T1000 (cell line): ENCODE results near the gene MS4A12.
"Not testable (repeated sequence)": the region's sequence is repeated elsewhere in the genome, so short reads cannot be mapped to it uniquely, and the experiment has no call there.

Experiments used
- DNase-seq: peaks from one replicate; lab custom pipeline; 2025; ENCODE audit warnings: mixed read lengths; lab: John Stamatoyannopoulos, UW

MS4A12 gene

GRCh38 chr11:60492488-60493009 is at the start of gene MS4A12:
Gene MS4A12 (plus strand): TSS chr11:60492778. CDS start chr11:60497319, 4,541 bp downstream.
- no peak for DNase-seq

DNA sequence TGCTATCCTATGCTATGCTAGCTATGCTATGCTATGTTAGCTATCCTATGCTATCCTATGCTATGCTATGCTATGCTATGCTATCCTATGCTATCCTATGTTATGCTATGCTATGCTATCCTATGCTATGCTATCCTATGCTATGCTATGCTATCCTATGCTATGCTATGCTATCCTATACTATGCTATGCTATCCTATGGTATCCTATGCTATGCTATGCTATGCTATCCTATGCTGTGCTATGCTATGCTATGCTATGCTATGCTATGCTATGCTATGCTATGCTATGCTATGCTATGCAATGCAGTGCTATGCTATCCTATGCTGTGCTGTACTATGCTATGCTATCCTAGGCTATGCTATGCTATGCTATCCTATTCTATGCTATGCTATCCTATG is 45.5 kb upstream of the MS4A12 start:
- DNase-seq = no peak

GRCh38 chr11:60447846-60448245 is 44.7 kb upstream of the MS4A12 start:
- no peak for DNase-seq

GRCh38 chr11:60451185-60451584 is 41.4 kb upstream of the MS4A12 start:
- not testable (repeated sequence) for DNase-seq

DNA sequence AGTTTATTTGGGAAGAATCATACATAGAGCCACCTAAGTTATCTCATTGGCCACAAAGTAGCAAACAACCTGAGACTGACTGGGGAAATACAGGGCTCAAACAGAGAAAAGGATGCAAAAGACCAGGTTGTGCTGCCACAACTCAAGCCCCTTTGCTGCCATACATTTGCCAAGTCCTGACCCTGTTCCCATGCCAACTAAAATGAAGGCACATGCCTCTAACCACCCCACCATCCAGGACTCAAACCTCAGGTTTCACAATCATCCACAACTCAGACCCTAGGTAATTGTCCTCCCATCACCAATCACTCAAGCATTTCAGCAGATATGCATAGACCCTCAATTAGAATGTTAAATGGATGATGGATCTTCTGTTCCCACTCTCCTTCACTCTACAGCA is 38.4 kb upstream of the MS4A12 start:
- no peak for DNase-seq

GRCh38 chr11:60455531-60456042 is 37.0 kb upstream of the MS4A12 start, which contains the start of gene MS4A1:
Gene MS4A1 (plus strand): TSS chr11:60455847. CDS start chr11:60462375, 6,528 bp downstream.
- DNase-seq = no peak

GRCh38 chr11:60457576-60457975 is 35.0 kb upstream of the MS4A12 start:
- no peak for DNase-seq

DNA sequence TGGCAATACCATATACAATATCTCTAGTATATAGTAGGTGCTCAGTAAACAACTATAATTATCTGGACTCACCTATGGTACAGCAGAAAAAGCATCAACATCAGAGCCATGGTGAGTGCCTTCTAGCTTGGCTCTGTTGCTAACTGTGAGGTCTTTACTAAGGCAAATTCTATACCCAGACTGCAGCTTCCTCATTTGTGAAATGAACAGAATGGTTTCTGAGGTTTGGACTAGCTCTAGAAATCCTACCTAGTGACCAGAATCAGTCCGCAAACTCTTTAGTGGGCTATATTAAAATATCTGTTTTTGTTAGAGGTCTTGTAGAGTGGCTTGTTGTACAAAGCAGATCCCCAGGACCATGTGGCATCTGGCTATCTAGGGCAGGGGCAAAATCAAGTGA is 33.2 kb upstream of the MS4A12 start:
- DNase-seq = no peak

DNA sequence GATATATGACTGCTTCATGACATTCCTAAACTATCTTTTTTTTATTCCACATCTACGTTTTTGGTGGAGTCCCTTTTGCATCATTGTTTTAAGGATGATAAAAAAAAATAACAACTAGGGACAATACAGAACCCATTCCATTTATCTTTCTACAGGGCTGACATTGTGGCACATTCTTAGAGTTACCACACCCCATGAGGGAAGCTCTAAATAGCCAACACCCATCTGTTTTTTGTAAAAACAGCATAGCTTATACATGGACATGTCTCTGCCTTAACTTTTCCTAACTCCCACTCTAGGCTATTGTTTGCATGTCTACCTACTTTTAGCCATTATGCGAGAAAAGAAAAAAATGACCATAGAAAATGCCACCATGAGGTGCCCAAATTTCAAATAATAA is 23.7 kb upstream of the MS4A12 start:
- no peak for DNase-seq

DNA sequence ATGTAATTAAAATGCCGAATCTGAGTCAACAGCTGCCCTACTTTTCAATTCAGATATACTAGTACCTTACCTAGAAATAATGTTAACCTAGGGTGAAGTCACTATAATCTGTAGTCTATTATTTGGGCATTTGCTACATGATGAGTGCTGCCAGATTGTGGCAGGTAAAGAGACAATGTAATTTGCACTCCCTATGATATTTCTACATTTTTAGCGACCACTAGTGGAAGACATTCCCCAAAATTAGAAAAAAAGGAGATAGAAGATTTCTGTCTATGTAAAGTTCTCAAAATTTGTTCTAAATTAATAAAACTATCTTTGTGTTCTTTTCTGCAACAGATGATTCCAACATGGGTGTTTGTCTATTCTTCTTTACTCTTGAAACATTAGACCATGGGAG is 22.9 kb upstream of the MS4A12 start:
- no peak for DNase-seq

- no peak for DNase-seq
Measured at GRCh38 chr11:60477035-60477445, 15.5 kb upstream of the MS4A12 start.

DNA sequence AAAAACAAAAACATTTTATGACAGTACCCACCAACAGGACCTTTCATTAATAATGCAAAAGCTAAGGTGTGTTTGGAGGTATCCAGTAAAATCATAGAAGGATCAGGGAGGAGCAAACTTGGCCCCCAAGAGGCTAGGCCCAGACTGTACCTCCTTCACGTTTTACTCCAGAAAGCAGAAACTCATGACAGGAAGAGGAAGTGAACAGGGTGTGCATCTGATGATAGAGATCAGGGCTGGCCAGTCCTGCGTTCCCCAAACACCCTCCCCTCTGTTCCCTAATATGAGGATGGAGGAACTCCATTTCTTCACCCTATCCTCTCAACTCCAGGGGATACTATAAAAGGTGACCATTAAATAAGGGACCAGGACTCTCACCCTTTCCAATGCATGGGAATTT is 10.2 kb upstream of the MS4A12 start:
- no peak for DNase-seq

GRCh38 chr11:60485987-60486386 is 6.6 kb upstream of the MS4A12 start:
- DNase-seq = no peak

DNA sequence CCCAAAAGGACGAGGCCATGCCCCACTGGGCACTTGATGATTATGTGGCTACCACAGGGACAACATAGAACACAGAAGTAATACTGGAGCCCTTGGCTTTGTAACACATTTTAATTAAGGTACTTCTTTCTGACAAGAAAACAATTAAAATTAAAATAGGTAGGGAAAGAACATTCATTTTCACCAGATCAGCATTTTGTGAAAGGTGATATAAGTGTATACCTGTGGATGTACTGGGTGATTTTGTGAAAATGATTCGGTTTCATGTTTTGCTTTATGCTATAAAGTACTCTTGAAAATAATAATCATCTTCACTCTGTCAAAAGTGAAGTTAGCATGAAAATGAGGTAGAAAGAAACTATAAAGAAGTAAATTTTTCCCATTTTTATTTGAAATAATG is 876 bp downstream of the MS4A12 start:
- no peak for DNase-seq

DNA sequence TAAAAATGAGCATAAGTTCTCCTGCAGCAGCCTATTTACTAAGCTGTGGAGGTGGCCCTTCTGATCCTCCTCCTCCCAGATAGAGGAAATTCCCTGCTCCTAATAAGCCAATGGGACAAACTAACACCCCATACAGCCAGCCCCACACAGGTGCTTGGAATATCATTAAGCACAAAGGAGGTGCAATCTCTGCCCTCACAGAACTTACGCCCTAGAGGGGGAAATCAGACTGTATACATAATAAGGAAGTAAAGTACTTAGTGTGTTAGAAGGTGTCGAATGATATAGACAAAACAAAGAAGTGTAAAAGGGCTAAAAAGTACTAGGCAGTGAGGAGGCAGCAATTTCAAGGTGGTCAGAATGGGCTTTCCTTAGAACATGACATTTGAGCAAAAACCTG is 5.8 kb downstream of the MS4A12 start:
- no peak for DNase-seq

DNA sequence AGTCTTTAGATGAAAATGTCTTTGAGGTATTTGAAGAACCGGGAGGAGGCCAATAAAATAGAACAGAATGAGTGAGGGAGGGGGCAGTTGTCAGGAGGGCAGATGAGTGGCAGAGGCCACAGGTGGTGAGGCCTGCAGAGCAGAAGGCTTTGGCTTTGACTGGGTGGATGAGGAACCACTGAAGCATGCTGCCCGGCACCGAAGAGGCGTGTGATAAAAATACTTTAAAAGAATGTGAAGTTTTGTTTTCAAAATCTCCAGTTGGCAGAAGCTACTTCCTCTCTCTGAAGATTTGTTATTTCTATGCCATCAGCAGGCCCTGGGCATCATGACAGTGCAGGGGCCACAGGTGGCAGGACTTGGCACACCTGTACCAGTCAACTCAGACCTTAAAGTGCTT is 6.3 kb downstream of the MS4A12 start:
- DNase-seq = no peak

- DNase-seq = no peak
Measured at GRCh38 chr11:60500276-60500910, 7.8 kb downstream of the MS4A12 start.

- no peak for DNase-seq
Measured at GRCh38 chr11:60502221-60502775, 9.7 kb downstream of the MS4A12 start.

GRCh38 chr11:60504219-60504905 is 11.8 kb downstream of the MS4A12 start:
- DNase-seq = no peak

DNA sequence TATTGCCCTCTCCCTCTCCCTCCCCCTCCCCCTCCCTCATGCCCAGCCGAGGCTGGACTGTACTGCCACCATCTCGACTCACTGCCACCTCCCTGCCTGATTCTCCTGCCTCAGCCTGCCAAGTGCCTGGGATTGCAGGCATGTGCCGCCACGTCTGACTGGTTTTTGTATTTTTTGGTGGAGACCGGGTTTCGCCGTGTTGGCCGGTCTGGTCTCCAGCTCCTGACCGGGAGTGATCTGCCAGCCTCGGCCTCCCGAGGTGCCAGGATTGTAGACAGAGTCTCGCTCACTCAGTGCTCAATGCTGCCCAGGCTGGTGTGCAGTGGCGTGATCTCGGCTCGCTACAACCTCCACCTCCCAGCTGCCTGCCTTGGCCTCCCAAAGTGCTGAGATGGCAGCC is 17.0 kb downstream of the MS4A12 start:
- not testable (repeated sequence) for DNase-seq

GRCh38 chr11:60510209-60510608 is 17.6 kb downstream of the MS4A12 start:
- not testable (repeated sequence) for DNase-seq

GRCh38 chr11:60511393-60511792 is 18.8 kb downstream of the MS4A12 start:
- no peak for DNase-seq

GRCh38 chr11:60512651-60513225 is 20.2 kb downstream of the MS4A12 start:
- no peak for DNase-seq
